HEK293T (cell line): Measurements from ENCODE around the gene FGF7.
A peak's percentile ranks its signal among the peaks of the same experiment; 100 is the strongest.
"Not testable (repeated sequence)": the region's sequence is repeated elsewhere in the genome, so short reads cannot be mapped to it uniquely, and the experiment has no call there.

Experiments used
- CTCF ChIA-PET: fragments of 350-600 bp; formaldehyde crosslinking; extraction: SDS; loops from one replicate; lab custom pipeline; 2021; ENCODE audit warnings: antibody characterized with exemption, inconsistent platforms; lab: Yijun Ruan, JAX
- POLR2A ChIA-PET: fragments of 350-600 bp; formaldehyde crosslinking; extraction: SDS; loops from one replicate; lab custom pipeline; 2020; ENCODE audit warnings: antibody characterized with exemption, inconsistent platforms; lab: Yijun Ruan, JAX
- DNase-seq: peaks from one replicate; pipeline ENCODE4 v3.0.0; 2012; ENCODE audit warnings: mixed read lengths; ENCODE audit errors: extremely low spot score
- ARNT ChIP-seq: fragments of 450-650 bp; IDR thresholded peaks from 2 replicates; pipeline ENCODE4 v1.6.1; 2017; ENCODE audit warnings: mild to moderate bottlenecking
- BHLHE40 ChIP-seq: fragments of 450-650 bp; IDR thresholded peaks from 2 replicates; pipeline ENCODE4 v1.6.1; 2016; ENCODE audit warnings: mild to moderate bottlenecking, moderate library complexity, borderline replicate concordance
- CTBP1 ChIP-seq: fragments of 450-650 bp; IDR thresholded peaks from 2 replicates; pipeline ENCODE4 v1.6.1; 2016; ENCODE audit warnings: borderline replicate concordance
- ELF4 ChIP-seq: fragments of 450-650 bp; IDR thresholded peaks from 2 replicates; pipeline ENCODE4 v1.6.1; 2017; ENCODE audit warnings: antibody characterized with exemption
- FOXA1 ChIP-seq: fragments of 450-650 bp; IDR thresholded peaks from 2 replicates; pipeline ENCODE4 v1.6.1; 2016; ENCODE audit warnings: mild to moderate bottlenecking
- FOXK2 ChIP-seq: fragments of 450-650 bp; IDR thresholded peaks from 2 replicates; pipeline ENCODE4 v1.6.1; 2016; ENCODE audit warnings: mild to moderate bottlenecking
- FOXM1 ChIP-seq: fragments of 450-650 bp; IDR thresholded peaks from 2 replicates; pipeline ENCODE4 v1.6.1; 2017; ENCODE audit warnings: mild to moderate bottlenecking, borderline replicate concordance
- HDGF ChIP-seq: fragments of 450-650 bp; IDR thresholded peaks from 2 replicates; pipeline ENCODE4 v1.6.1; 2017; ENCODE audit warnings: antibody characterized with exemption, borderline replicate concordance
- L3MBTL2 ChIP-seq: fragments of 450-650 bp; conservative IDR thresholded peaks from 2 replicates; pipeline ENCODE4 v1.6.1; 2016; ENCODE audit warnings: mild to moderate bottlenecking
- LEF1 ChIP-seq: fragments of 450-650 bp; IDR thresholded peaks from 2 replicates; pipeline ENCODE4 v1.6.1; 2017; ENCODE audit warnings: mild to moderate bottlenecking, borderline replicate concordance
- NFRKB ChIP-seq: fragments of 450-650 bp; IDR thresholded peaks from 2 replicates; pipeline ENCODE4 v1.6.1; 2016; ENCODE audit warnings: mild to moderate bottlenecking, moderate library complexity
- SP1 ChIP-seq: fragments of 450-650 bp; IDR thresholded peaks from 2 replicates; pipeline ENCODE4 v1.6.1; 2017
- SUZ12 ChIP-seq: fragments of 450-650 bp; IDR thresholded peaks from 2 replicates; pipeline ENCODE4 v1.6.1; 2016; ENCODE audit warnings: mild to moderate bottlenecking
- TARDBP ChIP-seq: fragments of 450-650 bp; IDR thresholded peaks from 2 replicates; pipeline ENCODE4 v1.6.1; 2016
- ZNF384 ChIP-seq: fragments of 450-650 bp; IDR thresholded peaks from 2 replicates; pipeline ENCODE4 v1.6.1; 2016
- TF ChIP-seq, protein P1 (sequence below): fragments of 450-650 bp; IDR thresholded peaks from 2 replicates; pipeline ENCODE4 v1.6.1; 2016

FGF7 gene

DNA sequence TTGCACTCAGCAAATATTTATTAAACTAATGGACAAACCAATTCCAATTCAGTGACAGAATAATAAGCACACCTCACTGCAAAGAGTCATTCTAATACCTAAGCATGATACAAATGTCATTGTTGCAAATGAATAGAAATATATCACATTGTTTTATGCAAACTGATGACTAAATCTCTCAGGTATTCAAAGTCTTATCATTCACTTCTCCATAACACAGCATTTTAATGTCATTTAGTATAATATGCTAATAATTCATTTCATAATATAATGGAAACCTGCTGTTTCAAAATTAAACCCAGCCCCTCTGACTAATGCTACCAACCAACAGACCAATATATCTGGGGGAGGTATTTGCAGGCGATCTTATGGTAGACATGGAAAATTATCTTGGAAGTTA, 71.8 kb downstream of the FGF7 start:
- CTCF ChIA-PET: no interaction called here
- no peak for DNase-seq
- POLR2A ChIA-PET: no interaction called here
- TF ChIP-seq BHLHE40: no peak
- TF ChIP-seq FOXK2: no peak
- TF ChIP-seq, protein P1, sequence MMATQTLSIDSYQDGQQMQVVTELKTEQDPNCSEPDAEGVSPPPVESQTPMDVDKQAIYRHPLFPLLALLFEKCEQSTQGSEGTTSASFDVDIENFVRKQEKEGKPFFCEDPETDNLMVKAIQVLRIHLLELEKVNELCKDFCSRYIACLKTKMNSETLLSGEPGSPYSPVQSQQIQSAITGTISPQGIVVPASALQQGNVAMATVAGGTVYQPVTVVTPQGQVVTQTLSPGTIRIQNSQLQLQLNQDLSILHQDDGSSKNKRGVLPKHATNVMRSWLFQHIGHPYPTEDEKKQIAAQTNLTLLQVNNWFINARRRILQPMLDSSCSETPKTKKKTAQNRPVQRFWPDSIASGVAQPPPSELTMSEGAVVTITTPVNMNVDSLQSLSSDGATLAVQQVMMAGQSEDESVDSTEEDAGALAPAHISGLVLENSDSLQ: no peak

GRCh38 chr15:49495993-49496753, 73.1 kb downstream of the FGF7 start:
- ChIA-PET POLR2A (no interaction called here), CTCF (no interaction called here)
- no peak for DNase-seq

GRCh38 chr15:49501586-49501985, 78.5 kb downstream of the FGF7 start:
- DNase-seq: no peak
- ChIA-PET CTCF (no interaction called here), POLR2A (no interaction called here)
- no peak for TF ChIP-seq LEF1
- no peak for TF ChIP-seq NFRKB
- TF ChIP-seq BHLHE40: no peak
- TF ChIP-seq ARNT: no peak
- no peak for TF ChIP-seq ELF4

More at GRCh38 chr15:49495993-49496753, 73.1 kb downstream of the FGF7 start:
- no peak for TF ChIP-seq FOXK2
- TF ChIP-seq NFRKB: no peak
- no peak for TF ChIP-seq SP1
- no peak for TF ChIP-seq CTBP1
- TF ChIP-seq SUZ12: no peak
- no peak for TF ChIP-seq L3MBTL2
- no peak for TF ChIP-seq TARDBP
- TF ChIP-seq ELF4: no peak
- TF ChIP-seq FOXA1: no peak
- no peak for TF ChIP-seq ARNT
- no peak for TF ChIP-seq FOXM1
- TF ChIP-seq, protein P1: no peak
- TF ChIP-seq ZNF384: no peak
- no peak for TF ChIP-seq HDGF
- no peak for TF ChIP-seq LEF1
- no peak for TF ChIP-seq BHLHE40

DNA sequence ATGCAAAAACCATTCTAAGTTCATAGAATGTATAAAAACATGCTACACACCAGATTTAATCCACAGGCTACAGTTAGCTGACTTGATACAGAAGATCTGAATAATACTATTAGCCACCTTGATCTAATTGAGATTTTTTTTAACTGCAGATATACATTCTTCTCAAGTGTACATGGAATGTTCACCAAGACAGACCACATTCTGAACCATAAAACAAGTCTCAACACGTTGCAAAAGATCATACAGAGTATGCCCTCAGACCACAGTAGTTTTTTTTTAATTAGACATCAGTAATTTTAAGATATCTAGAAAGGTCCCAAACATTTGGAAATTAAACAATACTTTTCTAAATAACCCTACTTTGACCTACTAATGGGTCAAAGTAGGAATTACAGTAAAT, 83.3 kb downstream of the FGF7 start:
- no peak for DNase-seq
- ChIA-PET POLR2A (no interaction called here), CTCF (no interaction called here)
- TF ChIP-seq SP1: no peak
- TF ChIP-seq L3MBTL2: no peak

DNA sequence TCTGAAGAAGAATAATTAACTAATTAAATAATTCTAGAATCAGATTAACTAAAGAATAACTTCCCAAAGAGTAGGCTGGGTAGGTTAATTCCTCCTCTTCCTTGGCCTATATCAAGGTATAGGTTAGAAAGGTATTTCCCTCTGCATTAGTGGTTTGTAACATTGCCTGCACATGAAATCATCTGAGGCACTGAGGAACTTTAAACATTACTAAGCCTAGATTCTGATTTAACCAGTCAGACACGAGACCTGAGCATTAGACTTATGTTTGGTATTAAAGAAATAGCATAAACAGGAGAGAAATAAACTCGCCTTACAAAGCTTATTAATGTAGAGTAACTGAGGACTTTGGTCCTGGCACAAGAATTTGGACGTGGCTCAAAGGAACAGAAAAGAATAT, 84.2 kb downstream of the FGF7 start:
- ChIA-PET POLR2A (no interaction called here), CTCF (no interaction called here)
- TF ChIP-seq SUZ12 (no peak), ARNT (no peak), FOXA1 (no peak), SP1 (no peak), L3MBTL2 (no peak), ZNF384 (no peak), ELF4 (no peak), LEF1 (no peak), TARDBP (no peak), FOXK2 (no peak), CTBP1 (no peak), NFRKB (no peak), HDGF (no peak)
- TF ChIP-seq, protein P1: no peak
- no peak for DNase-seq

DNA sequence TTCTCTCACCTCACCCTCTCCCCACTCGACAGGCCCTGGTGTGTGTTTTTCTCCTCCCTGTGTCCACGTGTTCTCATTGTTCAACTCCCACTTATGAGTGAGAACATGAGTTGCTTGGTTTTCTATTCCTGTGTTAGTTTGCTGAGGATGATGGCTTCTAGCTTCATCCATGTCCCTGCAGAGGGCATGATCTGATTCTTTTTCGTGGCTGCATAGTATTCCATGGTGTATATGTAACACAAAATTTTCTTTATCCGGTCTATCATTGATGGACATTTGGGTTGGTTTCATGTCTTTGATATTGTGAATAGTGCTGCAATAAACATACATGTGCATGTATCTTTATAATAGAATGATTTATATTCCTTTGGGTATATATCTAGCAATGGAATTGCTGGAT, 89.7 kb downstream of the FGF7 start:
- DNase-seq, CTCF ChIA-PET, POLR2A ChIA-PET: not testable (repeated sequence)

DNA sequence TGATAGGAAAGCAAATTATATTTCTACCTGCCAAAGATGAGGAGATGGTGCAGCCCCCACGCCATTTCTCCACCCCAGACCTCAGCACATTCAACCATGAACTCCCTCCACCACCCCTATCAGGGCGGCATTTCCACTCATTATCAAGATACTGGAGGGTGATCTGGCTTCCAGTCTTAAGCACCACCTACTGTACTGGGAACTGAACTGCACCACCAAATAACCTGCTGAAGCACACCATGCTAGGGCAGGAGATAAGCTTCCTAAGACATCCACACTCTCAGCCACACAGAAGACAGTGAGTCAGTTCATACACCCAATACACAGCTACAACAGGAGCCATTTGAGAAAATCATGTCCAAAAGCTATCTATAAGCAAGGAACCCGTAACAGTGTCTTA, 98.8 kb downstream of the FGF7 start:
- DNase-seq: peak; percentile 4
- ChIA-PET POLR2A (no interaction called here), CTCF (no interaction called here)
- no peak for TF ChIP-seq FOXK2
- TF ChIP-seq ZNF384: no peak
- TF ChIP-seq FOXM1: no peak
- no peak for TF ChIP-seq ARNT
- TF ChIP-seq HDGF: no peak
- no peak for TF ChIP-seq SUZ12
- TF ChIP-seq, protein P1: no peak
- no peak for TF ChIP-seq LEF1
- no peak for TF ChIP-seq SP1
- no peak for TF ChIP-seq L3MBTL2
- TF ChIP-seq TARDBP: no peak
- TF ChIP-seq CTBP1: no peak
